Prostate gland (tissue), 2 donors: ENCODE results near the gene IL9. TPM values are rescaled to one million over a fixed set of nuclear protein-coding genes. Genes with fewer than 3 reads are reported as not detected.

Source experiments
- DNase-seq: peaks from one replicate; pipeline ENCODE4 v3.0.0-alpha.2; 2019; ENCODE audit warnings: low spot score
- H3K27ac ChIP-seq, 2 donors: fragments of 200-600 bp; sonication (generic); 2 replicates each; pipeline ENCODE4 v1.5.1; 2017 to 2019
- H3K27me3 ChIP-seq: fragments of 200-600 bp; sonication (generic); replicated peaks from 2 replicates; pipeline ENCODE4 v1.5.1; 2019; ENCODE audit not compliant: insufficient read depth
- H3K36me3 ChIP-seq, 2 donors: fragments of 200-600 bp; sonication (generic); 1 replicate in 1 of 2; 2 replicates in 1 of 2; pipeline versions ENCODE4 v1.5.1 to v1.8.1; 2017 to 2019
- H3K4me1 ChIP-seq: fragments of 200-600 bp; sonication (generic); replicated peaks from 2 replicates; pipeline ENCODE4 v1.5.1; 2019
- H3K4me3 ChIP-seq, 2 donors: fragments of 200-600 bp; sonication (generic); 2 replicates each; pipeline ENCODE4 v1.5.1; 2017 to 2019
- H3K9me3 ChIP-seq: fragments of 200-600 bp; sonication (generic); 2 replicates; pipeline ENCODE4 v1.5.1; 2017
- POLR2A ChIP-seq: fragments of 450-650 bp; IDR thresholded peaks from one replicate; pipeline ENCODE4 v1.6.1; 2016; ENCODE audit warnings: antibody characterized with exemption, mild to moderate bottlenecking
- POLR2AphosphoS5 ChIP-seq: sonication (generic); formaldehyde crosslinking; IDR thresholded peaks from one replicate; pipeline ENCODE4 v1.6.1; 2017; ENCODE audit warnings: antibody characterized with exemption
- WGBS: methylation state at CpG from one replicate; pipeline ENCODE4 v1.1.5; 2018; 5-methylcytosine and 5-hydroxymethylcytosine counted together
- intact Hi-C: fragments of 100-400 bp; cut with DNase I; formaldehyde crosslinking; loops from one replicate; pipeline ENCODE4 v1.14.2; 2022
- total RNA-seq, 2 donors: library from RNA; depleted of rRNA; stranded (reverse); fragments of >200 nt; gene quantifications; one replicate each; pipeline ENCODE4 v1.1.0, GENCODE V29; 2016
- TF ChIP-seq, protein P1 (sequence below), 4 experiments: fragments of 200-600 bp in 2 of 4; fragments of 450-650 bp in 2 of 4; sonication (generic) in 2 of 4; IDR thresholded peaks; 1 replicate in 3 of 4; 2 replicates in 1 of 4; pipeline ENCODE4 v1.5.1; 2016 to 2019; ENCODE audit warnings: antibody characterized with exemption in 4 of 4, mild to moderate bottlenecking in 2 of 4, moderate library complexity in 2 of 4

IL9 gene
- total RNA-seq, 2 donors from 2014 or later: not detected

DNA sequence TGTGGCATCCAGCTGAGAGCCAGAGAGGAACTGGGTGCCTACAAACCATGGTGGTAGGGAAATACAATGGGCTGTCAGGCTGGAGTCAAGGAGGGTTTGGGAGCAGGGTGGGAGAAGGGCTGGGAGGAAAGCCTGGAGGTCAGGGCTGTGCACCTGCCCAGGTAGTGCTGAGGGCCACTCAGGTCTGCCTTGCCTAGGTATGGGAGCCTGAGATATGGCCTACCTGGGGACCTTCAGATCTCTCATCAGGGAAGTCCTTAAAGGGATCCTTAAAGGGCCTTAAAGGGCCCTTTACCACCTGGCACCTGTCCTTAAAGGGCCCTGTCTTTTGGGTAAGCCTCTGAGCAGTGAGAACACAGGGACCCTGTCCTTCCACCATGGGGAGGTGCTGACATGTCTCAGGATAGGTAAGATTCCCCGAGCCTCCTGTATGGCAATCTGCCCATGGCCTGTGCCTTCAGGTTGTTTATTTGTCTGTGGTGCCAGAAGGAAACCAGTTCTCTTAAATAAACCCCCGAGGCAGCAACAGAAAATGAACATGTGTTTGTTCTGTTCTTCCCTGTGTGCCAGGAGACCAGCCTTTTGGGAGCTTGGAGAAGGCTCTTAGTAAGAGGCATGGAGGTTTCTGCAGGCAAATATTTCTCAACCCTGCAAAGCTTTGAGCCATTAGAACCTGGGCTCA is 37.9 kb downstream of the IL9 start:
- no peaks in the 10 kb centered on the region for H3K27me3 ChIP-seq
- no peak overlapping the region for H3K4me3 ChIP-seq
- H3K27ac ChIP-seq: peak overlapping the region in 1 of 2 donors; percentile 55
- peak; percentile 81 for DNase-seq
- TF ChIP-seq POLR2AphosphoS5: peak; percentile 88
- no peak for TF ChIP-seq POLR2A
- 43% methylated on average over 2 of the region's 2 CpGs for WGBS
- H3K36me3 ChIP-seq: no peaks in the 10 kb centered on the region
- intact Hi-C loops: no loop called here
- H3K4me1 ChIP-seq: no peaks in the 10 kb centered on the region
- no peaks in the 10 kb centered on the region for H3K9me3 ChIP-seq

DNA sequence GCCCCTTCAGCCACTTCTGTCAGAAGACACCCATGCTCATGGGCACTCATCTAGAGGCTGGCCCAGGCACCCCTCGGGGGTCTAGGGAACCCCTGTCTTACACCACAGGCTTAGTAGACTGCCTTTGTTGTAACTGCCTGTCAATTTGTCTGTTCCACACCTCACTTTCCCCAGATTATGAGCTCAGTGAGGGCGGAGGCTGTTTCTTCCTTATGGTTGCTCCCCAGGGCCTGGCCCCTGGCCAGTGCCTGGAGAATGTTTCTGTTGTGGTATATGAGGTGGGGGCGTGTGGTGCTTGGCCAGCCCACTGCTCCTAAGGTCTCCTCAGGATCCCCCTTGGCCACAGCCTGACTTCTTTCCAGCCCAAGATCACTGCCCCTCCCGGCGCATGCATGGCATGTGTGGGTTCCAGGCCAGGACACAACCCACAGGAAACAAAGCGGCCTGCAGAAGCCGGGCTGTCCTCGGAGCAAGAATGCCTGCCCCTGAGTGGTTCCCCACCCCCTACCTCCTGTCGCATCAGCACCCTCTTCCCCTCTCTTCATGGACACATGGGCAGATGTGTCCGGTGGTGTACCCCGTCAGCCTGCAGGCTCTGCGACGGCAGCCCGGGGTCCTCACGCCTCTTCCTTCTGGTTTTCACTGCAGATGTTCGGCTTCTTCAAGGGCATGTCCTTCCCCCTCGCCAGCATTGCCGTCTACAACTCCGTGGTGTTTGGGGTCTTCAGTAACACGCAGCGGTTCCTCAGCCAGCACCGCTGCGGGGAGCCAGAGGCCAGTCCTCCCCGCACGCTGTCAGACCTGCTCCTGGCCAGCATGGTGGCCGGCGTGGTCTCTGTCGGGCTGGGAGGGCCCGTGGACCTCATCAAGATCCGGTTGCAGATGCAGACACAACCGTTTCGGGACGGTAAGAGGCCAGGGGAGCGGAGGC is 43.5 kb downstream of the IL9 start:
- WGBS: 92% methylated on average over 31 of the region's 34 CpGs
- DNase-seq: no peak
- no peaks in the 10 kb centered on the region for H3K36me3 ChIP-seq
- H3K4me1 ChIP-seq: no peaks in the 10 kb centered on the region
- H3K4me3 ChIP-seq: no peak overlapping the region
- intact Hi-C loops: no loop called here
- no peaks in the 10 kb centered on the region for H3K27me3 ChIP-seq
- H3K9me3 ChIP-seq: no peaks in the 10 kb centered on the region
- no peak for TF ChIP-seq POLR2AphosphoS5
- TF ChIP-seq, protein P1, sequence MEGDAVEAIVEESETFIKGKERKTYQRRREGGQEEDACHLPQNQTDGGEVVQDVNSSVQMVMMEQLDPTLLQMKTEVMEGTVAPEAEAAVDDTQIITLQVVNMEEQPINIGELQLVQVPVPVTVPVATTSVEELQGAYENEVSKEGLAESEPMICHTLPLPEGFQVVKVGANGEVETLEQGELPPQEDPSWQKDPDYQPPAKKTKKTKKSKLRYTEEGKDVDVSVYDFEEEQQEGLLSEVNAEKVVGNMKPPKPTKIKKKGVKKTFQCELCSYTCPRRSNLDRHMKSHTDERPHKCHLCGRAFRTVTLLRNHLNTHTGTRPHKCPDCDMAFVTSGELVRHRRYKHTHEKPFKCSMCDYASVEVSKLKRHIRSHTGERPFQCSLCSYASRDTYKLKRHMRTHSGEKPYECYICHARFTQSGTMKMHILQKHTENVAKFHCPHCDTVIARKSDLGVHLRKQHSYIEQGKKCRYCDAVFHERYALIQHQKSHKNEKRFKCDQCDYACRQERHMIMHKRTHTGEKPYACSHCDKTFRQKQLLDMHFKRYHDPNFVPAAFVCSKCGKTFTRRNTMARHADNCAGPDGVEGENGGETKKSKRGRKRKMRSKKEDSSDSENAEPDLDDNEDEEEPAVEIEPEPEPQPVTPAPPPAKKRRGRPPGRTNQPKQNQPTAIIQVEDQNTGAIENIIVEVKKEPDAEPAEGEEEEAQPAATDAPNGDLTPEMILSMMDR (IDR thresholded peaks at IDR 0.05): no peak
- no peak for TF ChIP-seq POLR2A
- no peak overlapping the region for H3K27ac ChIP-seq

DNA sequence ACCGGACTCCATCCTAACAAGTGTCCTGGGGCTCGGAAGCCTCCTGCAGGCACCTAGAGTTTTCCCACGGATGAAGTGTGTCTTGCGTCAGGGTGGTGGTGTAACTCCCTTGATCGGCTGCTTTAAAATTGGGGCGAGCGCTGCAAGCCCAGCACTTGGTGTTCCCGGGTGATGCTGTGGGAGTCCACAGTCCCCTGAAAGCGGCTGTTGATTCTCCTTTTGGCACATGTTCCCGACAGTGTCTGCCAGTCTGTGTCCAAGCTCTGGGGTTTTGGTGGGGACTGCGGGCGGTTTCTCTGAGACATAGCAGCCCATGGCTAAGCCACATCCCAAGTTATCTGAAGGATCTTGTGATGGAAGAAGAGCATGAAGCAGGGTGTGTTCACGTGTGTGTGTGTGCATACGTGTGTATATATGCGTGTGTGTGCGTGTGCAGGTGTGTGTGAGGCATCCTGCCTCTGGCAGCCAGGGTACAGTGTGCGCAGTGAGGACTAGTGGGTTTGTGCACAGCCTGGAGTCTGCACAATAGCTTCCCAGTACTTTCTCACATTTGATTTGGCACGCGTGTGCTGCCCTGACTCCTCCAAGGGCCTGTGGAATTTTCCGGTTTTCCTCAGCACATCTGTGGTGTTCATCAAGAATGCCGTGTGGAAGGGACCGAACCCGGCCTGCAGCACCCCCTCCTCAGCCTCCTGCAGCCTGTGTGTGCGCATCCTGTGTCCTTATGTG is 44.3 kb downstream of the IL9 start:
- no peak for TF ChIP-seq POLR2AphosphoS5
- TF ChIP-seq POLR2A: no peak
- TF ChIP-seq, protein P1 (IDR thresholded peaks at IDR 0.05): no peak
- no peak for DNase-seq

DNA sequence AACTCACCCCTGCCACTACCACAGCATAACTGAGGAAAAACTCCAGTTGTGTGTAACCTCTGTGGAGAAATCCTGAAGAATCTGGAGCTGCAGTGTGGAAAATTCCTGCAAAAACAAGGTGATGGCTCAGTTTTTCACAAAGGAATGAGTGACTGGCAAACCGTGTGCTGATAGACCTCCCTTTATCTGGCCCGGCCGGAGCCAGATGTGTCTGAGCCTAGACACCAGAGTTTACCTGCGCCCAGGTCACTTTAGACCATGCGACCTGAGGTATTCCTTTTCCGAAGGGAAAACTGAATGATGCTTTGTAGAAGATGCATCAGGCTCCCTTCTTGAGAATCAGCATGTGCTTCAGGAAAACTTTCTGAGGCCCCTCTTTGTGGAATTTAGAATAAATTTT is 45.0 kb downstream of the IL9 start:
- TF ChIP-seq POLR2AphosphoS5 (no peak), POLR2A (no peak)
- TF ChIP-seq, protein P1 (IDR thresholded peaks at IDR 0.05): no peak
- H3K9me3 ChIP-seq: no peaks in the 10 kb centered on the region
- no peaks in the 10 kb centered on the region for H3K36me3 ChIP-seq
- H3K4me3 ChIP-seq: no peak overlapping the region
- no peaks in the 10 kb centered on the region for H3K4me1 ChIP-seq
- intact Hi-C loops: no loop called here
- 98% methylated on average over 6 of the region's 6 CpGs for WGBS
- no peaks in the 10 kb centered on the region for H3K27me3 ChIP-seq
- no peak for DNase-seq
- no peak overlapping the region for H3K27ac ChIP-seq

More for the DNA sequence above, 44.3 kb downstream of the IL9 start:
- H3K4me1 ChIP-seq: no peaks in the 10 kb centered on the region
- H3K27me3 ChIP-seq: no peaks in the 10 kb centered on the region
- no peak overlapping the region for H3K4me3 ChIP-seq
- H3K27ac ChIP-seq: no peak overlapping the region
- H3K36me3 ChIP-seq: no peaks in the 10 kb centered on the region
- H3K9me3 ChIP-seq: no peaks in the 10 kb centered on the region
- 84% methylated on average over 24 of the region's 24 CpGs for WGBS
- intact Hi-C loops: no loop called here

DNA sequence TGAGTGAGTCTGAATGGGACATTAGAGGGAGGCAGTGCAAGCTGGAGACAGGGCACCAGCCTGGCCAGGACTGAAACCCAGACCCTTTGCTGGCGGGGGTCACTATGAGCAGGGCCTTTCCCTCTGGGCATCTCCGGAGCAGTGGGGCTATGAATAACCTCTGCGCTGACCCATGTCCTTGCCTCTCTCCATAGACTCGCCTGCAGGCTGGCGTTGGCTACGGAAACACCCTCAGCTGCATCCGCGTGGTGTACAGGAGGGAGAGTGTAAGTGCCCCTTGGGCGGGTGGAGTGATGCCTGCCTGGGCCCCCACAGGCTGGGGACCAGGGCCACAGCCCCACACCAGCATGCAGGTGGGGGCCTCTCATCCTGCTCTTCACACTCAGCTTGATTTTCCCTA is 45.4 kb downstream of the IL9 start:
- no peaks in the 10 kb centered on the region for H3K9me3 ChIP-seq
- H3K27ac ChIP-seq: no peak overlapping the region
- H3K4me1 ChIP-seq: no peaks in the 10 kb centered on the region
- intact Hi-C loops: no loop called here
- H3K27me3 ChIP-seq: no peaks in the 10 kb centered on the region
- H3K36me3 ChIP-seq: no peaks in the 10 kb centered on the region
- WGBS: 94% methylated on average over 9 of the region's 9 CpGs
- DNase-seq: no peak
- H3K4me3 ChIP-seq: no peak overlapping the region
- TF ChIP-seq, protein P1 (IDR thresholded peaks at IDR 0.05): no peak
- TF ChIP-seq POLR2AphosphoS5: no peak
- TF ChIP-seq POLR2A: no peak
